OCI-LY3 (cell line): ENCODE measurements around the gene SPOCD1.

Experiments used
- CTCF ChIP-seq: fragments of 200-600, 300-600 bp; sonication (generic); IDR thresholded peaks from 2 replicates; pipeline ENCODE4 v1.5.1; 2014; ENCODE audit warnings: antibody characterized with exemption, low read length, low read depth
- EZH2phosphoT487 ChIP-seq: fragments of 200-600 bp; shearing (Covaris generic); IDR thresholded peaks from 2 replicates; pipeline ENCODE4 v1.6.1; 2018; ENCODE audit warnings: antibody characterized with exemption, mixed run types, low read depth

GRCh38 chr1:31755197-31755611, 60.6 kb downstream of the SPOCD1 start:
- TF ChIP-seq CTCF, result no peak
- no peak for TF ChIP-seq EZH2phosphoT487
